ENCODE data around the gene KDM4F. TPM values are rescaled to one million over a fixed set of nuclear protein-coding genes. Genes with fewer than 3 reads are reported as not detected.

KDM4F gene
- total and polyA plus RNA-seq, 2 donors: not detected

- H3K27ac ChIP-seq (ENCODE audit: low read depth): no peak overlapping the region
- H3K36me3 ChIP-seq (ENCODE audit: insufficient read depth): no peaks in the 10 kb centered on the region
- no peaks in the 10 kb centered on the region for H3K4me1 ChIP-seq (ENCODE audit: insufficient read depth)
- DNase-seq (ENCODE audit: extremely low spot score): no peak
- 87% methylated on average over 3 of the region's 3 CpGs for WGBS
- H3K4me3 ChIP-seq (ENCODE audit: low read depth, low read length): no peak overlapping the region
Observed at GRCh38 chr11:95042906-95043305, 6.3 kb upstream of the KDM4F start.

GRCh38 chr11:95044010-95044409 is 5.2 kb upstream of the KDM4F start:
- WGBS: 21% methylated on average over 4 of the region's 4 CpGs
- DNase-seq (ENCODE audit: extremely low spot score): no peak
- H3K4me3 ChIP-seq (ENCODE audit: low read depth, low read length): no peak overlapping the region

GRCh38 chr11:95045812-95046211 is 3.4 kb upstream of the KDM4F start:
- no peak overlapping the region for H3K27ac ChIP-seq (ENCODE audit: low read depth)
- H3K4me1 ChIP-seq (ENCODE audit: insufficient read depth): no peaks in the 10 kb centered on the region
- DNase-seq (ENCODE audit: extremely low spot score): no peak
- no peak overlapping the region for H3K4me3 ChIP-seq (ENCODE audit: low read depth, low read length)
- no peaks in the 10 kb centered on the region for H3K36me3 ChIP-seq (ENCODE audit: insufficient read depth)

More at GRCh38 chr11:95044010-95044409, 5.2 kb upstream of the KDM4F start:
- no peaks in the 10 kb centered on the region for H3K36me3 ChIP-seq (ENCODE audit: insufficient read depth)
- no peak overlapping the region for H3K27ac ChIP-seq (ENCODE audit: low read depth)
- H3K4me1 ChIP-seq (ENCODE audit: insufficient read depth): no peaks in the 10 kb centered on the region

- Histone ChIP-seq H3K27ac (ENCODE audit: low read depth) (no peak overlapping the region), H3K4me3 (ENCODE audit: low read depth, low read length) (no peak overlapping the region), H3K36me3 (ENCODE audit: insufficient read depth) (no peaks in the 10 kb centered on the region), H3K4me1 (ENCODE audit: insufficient read depth) (no peaks in the 10 kb centered on the region)
- no peak for DNase-seq (ENCODE audit: extremely low spot score)
- WGBS: 93% methylated on average over 22 of the region's 22 CpGs
Observed at GRCh38 chr11:95050595-95051202, 1.5 kb downstream of the KDM4F start.

GRCh38 chr11:95054356-95054755 is 5.1 kb downstream of the KDM4F start:
- no peak for DNase-seq (ENCODE audit: extremely low spot score)
- 79% methylated on average over 2 of the region's 2 CpGs for WGBS

GRCh38 chr11:95055283-95055897 is 6.2 kb downstream of the KDM4F start:
- no peak for DNase-seq (ENCODE audit: extremely low spot score)
- 43% methylated on average over 2 of the region's 2 CpGs for WGBS
- no peak overlapping the region for H3K4me3 ChIP-seq (ENCODE audit: low read depth, low read length)

More at GRCh38 chr11:95054356-95054755, 5.1 kb downstream of the KDM4F start:
- Histone ChIP-seq H3K36me3 (ENCODE audit: insufficient read depth) (no peaks in the 10 kb centered on the region), H3K4me3 (ENCODE audit: low read depth, low read length) (no peak overlapping the region), H3K4me1 (ENCODE audit: insufficient read depth) (no peaks in the 10 kb centered on the region), H3K27ac (ENCODE audit: low read depth) (no peak overlapping the region)

GRCh38 chr11:95057959-95058358 is 8.7 kb downstream of the KDM4F start:
- Histone ChIP-seq H3K4me3 (ENCODE audit: low read depth, low read length) (no peak overlapping the region), H3K36me3 (ENCODE audit: insufficient read depth) (no peaks in the 10 kb centered on the region), H3K4me1 (ENCODE audit: insufficient read depth) (no peaks in the 10 kb centered on the region), H3K27ac (ENCODE audit: low read depth) (no peak overlapping the region)
- WGBS: 95% methylated on average over 8 of the region's 8 CpGs
- DNase-seq (ENCODE audit: extremely low spot score): no peak

More at GRCh38 chr11:95055283-95055897, 6.2 kb downstream of the KDM4F start:
- Histone ChIP-seq H3K36me3 (ENCODE audit: insufficient read depth) (no peaks in the 10 kb centered on the region), H3K27ac (ENCODE audit: low read depth) (no peak overlapping the region), H3K4me1 (ENCODE audit: insufficient read depth) (no peaks in the 10 kb centered on the region)

GRCh38 chr11:95058621-95059020 is 9.4 kb downstream of the KDM4F start:
- H3K27ac ChIP-seq (ENCODE audit: low read depth): no peak overlapping the region
- H3K4me1 ChIP-seq (ENCODE audit: insufficient read depth): no peaks in the 10 kb centered on the region
- H3K4me3 ChIP-seq (ENCODE audit: low read depth, low read length): no peak overlapping the region
- DNase-seq (ENCODE audit: extremely low spot score): no peak
- WGBS: 73% methylated on average over 1 of the region's 1 CpG
- H3K36me3 ChIP-seq (ENCODE audit: insufficient read depth): no peaks in the 10 kb centered on the region

- H3K4me1 ChIP-seq (ENCODE audit: insufficient read depth): no peaks in the 10 kb centered on the region
- no peak for DNase-seq (ENCODE audit: extremely low spot score)
- no peak overlapping the region for H3K27ac ChIP-seq (ENCODE audit: low read depth)
- no peak overlapping the region for H3K4me3 ChIP-seq (ENCODE audit: low read depth, low read length)
- no peaks in the 10 kb centered on the region for H3K36me3 ChIP-seq (ENCODE audit: insufficient read depth)
- WGBS: 82% methylated on average over 6 of the region's 6 CpGs
Observed at GRCh38 chr11:95059046-95059445, 9.8 kb downstream of the KDM4F start.

GRCh38 chr11:95065336-95065735 is 16.1 kb downstream of the KDM4F start:
- 89% methylated on average over 1 of the region's 1 CpG for WGBS
- Histone ChIP-seq H3K36me3 (ENCODE audit: insufficient read depth) (no peaks in the 10 kb centered on the region), H3K4me3 (ENCODE audit: low read depth, low read length) (no peak overlapping the region), H3K27ac (ENCODE audit: low read depth) (no peak overlapping the region), H3K4me1 (ENCODE audit: insufficient read depth) (no peaks in the 10 kb centered on the region)
- DNase-seq (ENCODE audit: extremely low spot score): no peak

GRCh38 chr11:95066716-95067038 is 17.5 kb downstream of the KDM4F start, which contains the start of gene SRSF8:
Gene SRSF8 (plus strand): TSS chr11:95066919. CDS start chr11:95067227, 308 bp downstream.
- peak within 1 kb of the TSS; percentile 99 for H3K27ac ChIP-seq (ENCODE audit: low read depth)
- under 1% methylated on average over 4 of the region's 4 CpGs for WGBS
- peak within 1 kb of the TSS; percentile 81 for H3K4me3 ChIP-seq (ENCODE audit: low read depth, low read length)
- DNase-seq (ENCODE audit: extremely low spot score): no peak
- no peaks in the 10 kb centered on the region for H3K36me3 ChIP-seq (ENCODE audit: insufficient read depth)
- H3K4me1 ChIP-seq (ENCODE audit: insufficient read depth): no peaks in the 10 kb centered on the region

GRCh38 chr11:95067039-95067840 is 18.0 kb downstream of the KDM4F start:
- Histone ChIP-seq H3K4me3 (ENCODE audit: low read depth, low read length) (peak overlapping the region; percentile 81), H3K27ac (ENCODE audit: low read depth) (peak overlapping the region; percentile 99), H3K4me1 (ENCODE audit: insufficient read depth) (no peaks in the 10 kb centered on the region), H3K36me3 (ENCODE audit: insufficient read depth) (no peaks in the 10 kb centered on the region)
- WGBS: under 1% methylated on average over 98 of the region's 98 CpGs
- DNase-seq (ENCODE audit: extremely low spot score): no peak

GRCh38 chr11:95067841-95068219 is 18.6 kb downstream of the KDM4F start:
- H3K4me3 ChIP-seq (ENCODE audit: low read depth, low read length): peak overlapping the region; percentile 81
- no peaks in the 10 kb centered on the region for H3K4me1 ChIP-seq (ENCODE audit: insufficient read depth)
- 0% methylated on average over 16 of the region's 16 CpGs for WGBS
- no peak for DNase-seq (ENCODE audit: extremely low spot score)
- no peaks in the 10 kb centered on the region for H3K36me3 ChIP-seq (ENCODE audit: insufficient read depth)
- peak overlapping the region; percentile 99 for H3K27ac ChIP-seq (ENCODE audit: low read depth)

- Histone ChIP-seq H3K36me3 (ENCODE audit: insufficient read depth) (no peaks in the 10 kb centered on the region), H3K4me1 (ENCODE audit: insufficient read depth) (no peaks in the 10 kb centered on the region), H3K27ac (ENCODE audit: low read depth) (no peak overlapping the region), H3K4me3 (ENCODE audit: low read depth, low read length) (peak overlapping the region; percentile 81)
- WGBS: 7% methylated on average over 5 of the region's 5 CpGs
- DNase-seq (ENCODE audit: extremely low spot score): peak; percentile 91
Observed at GRCh38 chr11:95068549-95068948, 19.3 kb downstream of the KDM4F start.
